HEK293 (cell line): ENCODE results near the gene PLEKHA5.

Experiments used
- CTCF ChIP-seq: fragments of 450-650 bp; formaldehyde crosslinking; IDR thresholded peaks from 2 replicates; pipeline ENCODE4 v1.5.1; 2016; ENCODE audit warnings: missing biosample characterization, missing genetic modification characterization
- ZBTB8A ChIP-seq: fragments of 450-650 bp; formaldehyde crosslinking; IDR thresholded peaks from 2 replicates; pipeline ENCODE4 v1.5.1; 2016; ENCODE audit warnings: missing biosample characterization, missing genetic modification characterization
- ZNF114 ChIP-seq: fragments of 450-650 bp; formaldehyde crosslinking; IDR thresholded peaks from 2 replicates; pipeline ENCODE4 v1.5.0; 2017; ENCODE audit warnings: missing biosample characterization, missing genetic modification characterization
- ZNF571 ChIP-seq: fragments of 450-650 bp; formaldehyde crosslinking; IDR thresholded peaks from 2 replicates; pipeline ENCODE4 v1.5.0; 2017; ENCODE audit warnings: missing biosample characterization, missing genetic modification characterization
- ZNF707 ChIP-seq: fragments of 450-650 bp; formaldehyde crosslinking; IDR thresholded peaks from 2 replicates; pipeline ENCODE4 v1.5.1; 2016; ENCODE audit warnings: missing biosample characterization, missing genetic modification characterization

DNA sequence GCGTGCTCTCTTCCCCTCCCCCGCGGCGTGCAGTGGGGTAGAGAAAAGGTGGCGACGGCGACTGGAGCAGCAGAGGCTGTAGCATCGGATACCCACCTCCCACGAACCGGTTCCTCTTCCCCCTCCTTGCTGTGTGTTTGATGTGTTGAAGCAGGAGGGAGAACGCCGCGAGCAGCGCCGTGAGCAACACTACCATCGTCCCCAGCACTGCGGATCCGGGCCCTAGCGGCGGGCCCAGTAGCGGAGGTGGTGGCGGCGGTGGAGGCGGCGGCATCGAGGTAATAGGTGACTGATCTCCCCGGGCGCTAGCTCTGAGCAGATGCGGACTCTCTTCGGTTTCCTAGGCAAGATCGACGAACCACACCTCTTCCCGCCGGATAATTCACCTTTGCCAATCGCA, 176.8 kb downstream of the PLEKHA5 start:
- TF ChIP-seq ZNF114 (no peak), ZBTB8A (tag by site-specific recombination) (no peak), CTCF (tag by site-specific recombination) (no peak), ZNF707 (tag by site-specific recombination) (no peak), ZNF571 (tag by site-specific recombination) (no peak)
